HG03571 (cell line): Measurements from ENCODE around the gene RBP3.

Source experiments
- ATAC-seq: cut with Tn5 transposase; IDR thresholded peaks from one replicate; pipeline ENCODE4 v1.9.1; 2021; ENCODE audit not compliant: unreplicated experiment

The RBP3 gene

GRCh38 chr10:47318706-47319105 is 29.5 kb upstream of the RBP3 start:
- no peak for ATAC-seq

GRCh38 chr10:47319784-47320183 is 28.4 kb upstream of the RBP3 start:
- ATAC-seq: no peak

- ATAC-seq: no peak
Measured at GRCh38 chr10:47320812-47321211, 27.4 kb upstream of the RBP3 start.

- ATAC-seq: no peak
Measured at GRCh38 chr10:47321521-47322195, 26.5 kb upstream of the RBP3 start.

GRCh38 chr10:47322300-47323061 is 25.7 kb upstream of the RBP3 start, which contains the start of gene GDF2:
GDF2 (plus strand) TSS chr10:47322454; CDS start chr10:47322669, 215 bp downstream.
- no peak for ATAC-seq

GRCh38 chr10:47323087-47323486 is 25.1 kb upstream of the RBP3 start:
- ATAC-seq: no peak

GRCh38 chr10:47323636-47324296 is 24.4 kb upstream of the RBP3 start:
- no peak for ATAC-seq

GRCh38 chr10:47325303-47326291 is 22.6 kb upstream of the RBP3 start:
- no peak for ATAC-seq

GRCh38 chr10:47326306-47326926 is 21.7 kb upstream of the RBP3 start:
- no peak for ATAC-seq

GRCh38 chr10:47326927-47327330 is 21.2 kb upstream of the RBP3 start:
- ATAC-seq: no peak

GRCh38 chr10:47329855-47330254 is 18.3 kb upstream of the RBP3 start:
- ATAC-seq: no peak

GRCh38 chr10:47330366-47330765 is 17.8 kb upstream of the RBP3 start:
- no peak for ATAC-seq

GRCh38 chr10:47330804-47331203 is 17.4 kb upstream of the RBP3 start:
- no peak for ATAC-seq

- ATAC-seq: no peak
Measured at GRCh38 chr10:47331491-47331890, 16.7 kb upstream of the RBP3 start.

GRCh38 chr10:47331954-47332353 is 16.2 kb upstream of the RBP3 start:
- ATAC-seq: no peak

- ATAC-seq: no peak
Measured at GRCh38 chr10:47332371-47332770, 15.8 kb upstream of the RBP3 start.

GRCh38 chr10:47332946-47333345 is 15.2 kb upstream of the RBP3 start:
- ATAC-seq: no peak

- no peak for ATAC-seq
Measured at GRCh38 chr10:47333532-47333931, 14.6 kb upstream of the RBP3 start.

GRCh38 chr10:47334466-47335295 is 13.5 kb upstream of the RBP3 start:
- ATAC-seq: no peak
